AML-193 (cell line): Measurements from ENCODE around the gene PRKCQ.

Experiments used
- DNase-seq, 2 experiments: peaks; one replicate each; lab custom pipeline; 2025; lab: John Stamatoyannopoulos, UW

Gene PRKCQ

GRCh38 chr10:6405713-6406112 is 174.4 kb downstream of the PRKCQ start:
- DNase-seq = no peak

- DNase-seq = no peak
Observed at GRCh38 chr10:6404127-6405072, 175.7 kb downstream of the PRKCQ start.

DNA sequence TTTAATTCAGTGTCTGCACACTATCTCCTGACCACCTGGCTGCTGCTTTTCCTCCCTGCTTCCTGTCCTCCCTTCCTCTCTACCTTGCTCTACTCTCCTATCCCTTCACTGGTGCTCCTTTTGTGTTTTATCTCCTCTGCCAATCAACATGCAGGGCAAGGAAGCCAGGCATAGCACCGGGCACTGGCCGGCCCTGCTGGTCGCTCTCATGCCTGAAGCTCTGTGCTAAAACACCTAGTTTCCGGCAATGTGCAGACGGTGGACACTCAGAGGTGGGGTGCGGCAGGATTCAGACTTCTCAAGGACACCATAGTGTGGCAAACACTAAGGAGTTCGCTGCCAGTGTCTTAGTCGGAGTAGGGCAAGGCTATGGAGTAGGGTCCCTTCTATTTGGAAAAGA is 177.1 kb downstream of the PRKCQ start:
- DNase-seq = no peak

GRCh38 chr10:6402349-6402709 is 177.7 kb downstream of the PRKCQ start:
- no peak for DNase-seq

DNA sequence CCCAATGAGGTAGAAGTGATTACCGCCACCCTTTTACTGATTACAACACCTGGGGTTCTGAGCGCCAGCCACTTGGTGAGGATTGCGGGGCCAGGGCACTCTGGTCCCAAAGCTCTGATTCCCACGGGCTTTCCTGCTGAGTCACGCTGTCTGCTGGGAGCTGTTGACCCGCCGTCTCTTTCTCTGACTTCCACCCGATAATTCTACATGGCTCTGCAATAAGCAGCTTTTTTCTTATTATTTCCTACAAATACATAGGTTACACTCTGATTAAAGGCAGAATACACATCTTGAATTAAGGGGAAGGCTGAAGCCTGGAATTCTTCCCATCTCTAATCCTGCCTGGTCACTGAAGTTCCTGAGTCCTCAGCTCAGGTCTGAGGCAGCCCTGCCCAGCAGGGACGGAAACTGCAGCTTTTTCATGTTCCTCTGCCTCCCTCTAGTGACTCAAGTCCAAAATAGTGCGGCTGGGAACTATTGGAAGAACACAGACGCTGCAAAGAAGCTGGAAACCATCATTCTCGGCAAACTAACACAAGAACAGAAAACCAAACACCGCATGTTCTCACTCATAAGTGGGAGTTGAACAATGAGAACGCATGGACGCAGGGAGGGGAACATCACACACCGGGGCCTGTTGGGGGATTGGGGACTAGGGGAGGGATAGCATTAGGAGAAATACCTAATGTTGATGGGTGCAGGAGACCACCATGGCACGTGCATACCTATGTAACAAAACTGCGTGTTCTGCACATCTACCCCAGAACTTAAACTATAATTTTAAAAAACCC is 178.3 kb downstream of the PRKCQ start:
- DNase-seq = peak; percentile 62 to 72

DNA sequence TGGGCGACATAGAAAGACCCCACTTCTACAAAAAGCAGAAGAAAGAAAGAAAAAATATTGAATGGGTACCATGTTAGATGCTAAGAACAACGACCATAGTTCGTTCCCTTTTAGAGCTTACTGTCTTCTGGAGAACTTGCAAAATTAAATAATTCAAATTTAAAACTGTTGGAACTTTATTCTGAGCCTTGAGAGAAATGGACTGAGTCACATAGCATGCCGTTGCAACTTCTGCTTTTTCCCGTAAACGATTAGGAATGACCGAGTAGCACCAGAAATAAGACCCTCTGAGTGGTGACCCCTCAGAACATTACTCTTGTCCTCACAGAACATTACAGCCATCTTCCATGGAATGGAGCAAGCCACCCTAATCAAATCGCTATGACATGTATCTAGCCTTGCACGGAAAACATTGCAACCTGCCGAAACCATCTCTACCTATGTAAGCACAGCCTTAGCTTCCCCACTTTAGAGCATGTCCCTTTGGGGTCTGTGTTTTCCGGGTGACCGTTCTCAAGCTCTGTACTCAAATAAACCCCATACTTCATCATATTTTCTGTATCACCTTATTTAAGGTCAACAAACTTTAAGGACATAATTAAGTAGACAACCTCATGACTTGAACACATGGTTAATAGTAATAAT is 179.1 kb downstream of the PRKCQ start:
- peak in 1 of 2 experiments; percentile 27 for DNase-seq

GRCh38 chr10:6400331-6400730 is 179.7 kb downstream of the PRKCQ start:
- peak; percentile 59 to 60 for DNase-seq

DNA sequence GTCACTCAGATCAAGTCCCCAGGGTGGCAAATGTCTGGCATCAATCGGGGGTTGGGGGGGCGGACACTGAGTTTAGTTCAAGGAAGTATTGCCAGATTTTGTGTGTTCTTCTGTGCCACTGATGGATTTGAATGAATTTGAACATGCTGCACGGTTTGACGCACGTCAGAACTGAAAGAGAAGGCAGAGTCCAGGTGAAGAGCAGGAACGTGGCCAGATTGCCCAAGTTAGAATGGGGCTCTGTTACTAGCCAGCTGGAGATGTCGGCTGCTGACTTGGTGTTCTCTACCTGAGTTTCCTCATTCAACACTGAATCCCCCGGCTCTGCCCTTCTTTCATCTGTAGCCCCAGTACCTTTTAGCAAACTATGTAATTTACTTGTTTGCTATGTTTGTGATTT is 180.2 kb downstream of the PRKCQ start:
- DNase-seq = no peak

- DNase-seq = peak; percentile 80 to 82
Observed at GRCh38 chr10:6399231-6399741, 180.8 kb downstream of the PRKCQ start.

GRCh38 chr10:6398399-6398798 is 181.7 kb downstream of the PRKCQ start:
- DNase-seq = peak; percentile 18 to 21

DNA sequence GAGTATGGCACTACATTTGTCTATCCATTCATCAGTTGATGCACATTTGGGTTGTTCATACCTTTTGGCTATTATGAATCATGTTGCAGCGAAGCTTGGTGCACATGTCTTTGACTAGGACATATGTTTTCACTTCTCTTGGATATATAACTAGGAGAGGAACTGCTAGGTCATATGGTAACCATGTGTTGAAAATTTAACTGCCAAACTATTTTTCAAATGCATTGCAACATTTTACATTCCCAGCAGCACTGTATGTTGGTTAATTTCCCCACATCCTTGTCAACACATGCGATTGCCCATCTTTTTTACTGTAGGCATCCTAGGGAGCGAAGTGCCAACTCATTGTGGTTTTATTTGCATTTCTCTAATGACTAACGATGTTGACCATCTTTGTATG is 183.4 kb downstream of the PRKCQ start:
- peak; percentile 98 to 99 for DNase-seq

- no peak for DNase-seq
Observed at GRCh38 chr10:6396226-6396625, 183.8 kb downstream of the PRKCQ start.

GRCh38 chr10:6395606-6396005 is 184.5 kb downstream of the PRKCQ start:
- no peak for DNase-seq

DNA sequence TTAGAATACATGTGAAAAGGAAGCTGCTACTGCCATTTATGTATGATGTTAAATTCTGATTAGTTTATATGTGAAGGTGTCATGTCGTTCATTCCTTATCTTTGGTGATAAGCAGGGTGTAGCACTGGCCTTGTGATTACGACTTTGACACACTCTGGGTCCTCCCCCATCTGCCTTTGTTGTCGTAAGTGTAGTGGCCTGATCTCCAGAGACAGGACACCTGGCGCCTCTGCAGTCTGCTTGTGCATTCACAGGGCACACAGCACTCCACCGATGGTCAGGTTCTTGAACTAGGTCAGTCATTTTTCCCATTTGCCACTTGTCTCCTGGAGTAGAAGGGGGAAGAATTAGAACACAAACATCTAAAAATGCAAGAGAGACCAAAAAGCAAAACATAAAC is 186.0 kb downstream of the PRKCQ start:
- DNase-seq = no peak

- no peak for DNase-seq
Observed at GRCh38 chr10:6393168-6393567, 186.9 kb downstream of the PRKCQ start.

DNA sequence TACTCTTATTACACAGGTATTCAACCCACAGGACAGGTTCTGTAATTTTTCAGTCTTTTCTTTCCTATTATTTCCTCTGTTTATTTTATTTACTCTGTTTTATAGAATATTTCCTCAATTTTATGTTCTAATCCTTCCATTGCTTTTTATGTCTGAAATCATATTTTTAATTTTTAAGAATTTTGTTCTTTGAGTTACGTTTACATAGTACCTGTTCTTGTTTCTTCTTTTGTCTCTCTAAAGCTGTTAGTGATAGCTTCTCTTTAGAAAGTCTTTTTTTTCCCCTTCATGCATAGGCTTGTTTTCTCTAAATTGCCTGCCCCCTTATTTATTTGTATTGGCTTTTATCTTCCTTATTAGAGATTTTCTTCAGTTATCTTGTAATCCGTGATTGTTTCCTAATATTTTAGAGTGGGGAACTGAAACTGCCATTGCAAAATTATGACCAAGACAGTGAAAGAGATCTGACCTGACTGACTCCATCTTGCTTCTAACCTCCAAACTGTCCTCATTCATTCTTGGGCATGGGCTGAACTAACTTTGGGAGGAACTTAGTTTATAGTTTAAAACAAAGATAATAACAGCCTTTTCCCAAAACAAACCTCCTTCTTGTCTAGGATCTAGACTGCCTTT is 189.7 kb downstream of the PRKCQ start:
- DNase-seq = no peak

- no peak for DNase-seq
Observed at GRCh38 chr10:6388261-6388893, 191.7 kb downstream of the PRKCQ start.

- DNase-seq = no peak
Observed at GRCh38 chr10:6386960-6387359, 193.1 kb downstream of the PRKCQ start.

DNA sequence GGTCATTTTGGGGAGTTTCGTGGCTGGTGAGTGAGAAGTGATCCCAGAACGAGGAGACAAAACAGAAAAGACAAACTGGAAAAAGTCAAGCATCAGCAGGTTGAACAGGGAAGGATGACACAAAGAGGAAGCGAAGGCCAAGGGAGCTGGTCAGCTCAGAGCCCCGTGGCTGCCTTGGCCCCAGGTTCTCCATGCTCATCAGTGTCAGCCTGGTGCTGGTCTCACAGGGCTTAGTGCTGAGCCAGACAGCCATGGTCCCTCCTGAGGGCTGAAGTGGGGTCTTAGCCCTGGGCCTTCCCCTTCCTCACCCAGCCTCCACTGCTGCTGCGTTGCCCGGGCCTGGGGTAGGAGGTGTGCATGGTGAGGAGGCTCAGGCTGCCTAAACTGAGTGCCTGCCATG is 193.7 kb downstream of the PRKCQ start:
- no peak for DNase-seq

GRCh38 chr10:6385665-6386064 is 194.4 kb downstream of the PRKCQ start:
- peak; percentile 20 to 28 for DNase-seq

DNA sequence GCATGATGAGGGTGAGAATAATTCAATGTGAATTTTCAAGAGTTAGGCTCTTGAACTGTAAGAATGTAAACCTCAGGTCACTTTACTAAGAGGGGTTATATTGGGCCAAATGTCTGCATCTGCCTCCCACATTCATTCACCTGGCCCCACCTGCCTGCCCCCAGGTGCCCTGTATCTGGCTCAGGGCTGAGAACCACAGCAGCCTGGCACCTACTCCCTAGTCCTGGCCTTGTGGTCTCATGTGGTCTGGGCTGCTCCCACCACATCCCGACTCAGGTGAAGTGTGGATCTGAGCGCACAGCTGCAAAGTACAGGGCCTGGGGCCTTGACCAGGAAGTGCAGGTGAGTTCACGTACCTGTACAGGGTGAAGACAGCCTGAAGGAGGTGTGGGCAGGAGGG is 195.2 kb downstream of the PRKCQ start:
- DNase-seq = no peak
